ENCODE results near the gene CTNNB1.

The CTNNB1 gene

GRCh38 chr3:41219424-41219823, 20.1 kb downstream of the CTNNB1 start:
- DNase-seq (ENCODE audit: low read depth): no peak

- no peak for DNase-seq (ENCODE audit: low read depth)
These were observed 21.8 kb downstream of the CTNNB1 start for GRCh38 chr3:41220906-41221677.

GRCh38 chr3:41222012-41222411, 22.7 kb downstream of the CTNNB1 start:
- DNase-seq (ENCODE audit: low read depth): no peak

GRCh38 chr3:41222501-41222900, 23.2 kb downstream of the CTNNB1 start:
- no peak for DNase-seq (ENCODE audit: low read depth)

GRCh38 chr3:41223078-41223477, 23.8 kb downstream of the CTNNB1 start:
- DNase-seq (ENCODE audit: low read depth): no peak

- no peak for DNase-seq (ENCODE audit: low read depth)
These were observed 24.4 kb downstream of the CTNNB1 start for GRCh38 chr3:41223691-41224090.

- DNase-seq (ENCODE audit: low read depth): no peak
These were observed 25.0 kb downstream of the CTNNB1 start for GRCh38 chr3:41224120-41224806.

GRCh38 chr3:41234823-41235721, 35.8 kb downstream of the CTNNB1 start:
- no peak for DNase-seq (ENCODE audit: low read depth)

- DNase-seq (ENCODE audit: low read depth): no peak
These were observed 36.9 kb downstream of the CTNNB1 start for GRCh38 chr3:41236228-41236627.

- DNase-seq (ENCODE audit: low read depth): no peak
These were observed 38.6 kb downstream of the CTNNB1 start for GRCh38 chr3:41237907-41238306.

- DNase-seq (ENCODE audit: low read depth): no peak
These were observed 40.3 kb downstream of the CTNNB1 start for GRCh38 chr3:41239587-41239986.

GRCh38 chr3:41241161-41241560, 41.9 kb downstream of the CTNNB1 start:
- DNase-seq (ENCODE audit: low read depth): no peak

- DNase-seq (ENCODE audit: low read depth): no peak
These were observed 42.7 kb downstream of the CTNNB1 start for GRCh38 chr3:41241800-41242571.

- DNase-seq (ENCODE audit: low read depth): no peak
These were observed 43.9 kb downstream of the CTNNB1 start for GRCh38 chr3:41243183-41243582.

GRCh38 chr3:41244620-41245336, 45.5 kb downstream of the CTNNB1 start:
- DNase-seq (ENCODE audit: low read depth): no peak

- DNase-seq (ENCODE audit: low read depth): no peak
These were observed 48.0 kb downstream of the CTNNB1 start for GRCh38 chr3:41247055-41248004.

- DNase-seq (ENCODE audit: low read depth): no peak
These were observed 49.2 kb downstream of the CTNNB1 start for GRCh38 chr3:41248525-41248924.

GRCh38 chr3:41249318-41249717, 50.0 kb downstream of the CTNNB1 start:
- no peak for DNase-seq (ENCODE audit: low read depth)

- no peak for DNase-seq (ENCODE audit: low read depth)
These were observed 51.5 kb downstream of the CTNNB1 start for GRCh38 chr3:41250825-41251224.

GRCh38 chr3:41251593-41251992, 52.3 kb downstream of the CTNNB1 start:
- no peak for DNase-seq (ENCODE audit: low read depth)
